Measurements from ENCODE around the gene STAT5B.
A peak's percentile ranks its signal among the peaks of the same experiment; 100 is the strongest.
"Not testable (repeated sequence)": the region's sequence is repeated elsewhere in the genome, so short reads cannot be mapped to it uniquely, and the experiment has no call there.

STAT5B gene

DNA sequence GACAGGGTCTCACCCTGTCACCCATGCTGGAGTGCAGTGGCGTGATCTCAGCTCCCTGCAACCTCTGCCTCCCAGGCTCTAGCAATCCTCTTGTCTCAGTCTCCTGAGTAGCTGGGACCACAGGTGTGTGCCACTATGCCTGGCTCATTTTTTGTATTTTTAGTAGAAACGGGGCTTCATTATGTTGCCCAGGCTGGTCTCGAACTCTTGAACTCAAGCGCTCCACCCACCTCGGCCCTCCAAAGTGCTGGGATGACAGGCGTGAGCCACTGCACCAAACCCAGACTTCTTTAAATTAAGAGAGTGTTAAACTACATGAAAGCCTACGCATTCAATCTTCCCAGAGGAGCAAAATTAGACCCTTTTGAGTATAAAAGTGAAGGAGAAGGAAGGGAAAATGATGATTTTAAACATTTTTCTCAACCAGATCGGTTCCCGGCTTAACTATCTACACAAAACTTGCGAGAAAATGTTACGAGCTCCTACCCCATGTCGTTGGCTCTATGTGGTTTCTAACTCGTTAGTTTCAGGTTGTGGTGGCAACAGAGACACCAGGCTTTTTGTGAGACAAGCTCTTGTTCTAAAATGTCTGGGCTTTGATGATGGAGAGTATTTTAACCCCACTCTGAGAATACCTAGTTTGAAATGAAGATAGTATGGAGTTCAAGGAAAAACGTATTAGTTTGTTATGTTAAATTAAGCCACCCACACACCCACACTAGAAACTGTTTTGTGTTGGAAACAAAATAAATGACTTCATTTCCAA lies 26.3 kb downstream of the STAT5B start:
- Histone ChIP-seq H3K27ac (ENCODE audit: insufficient read depth, low read length, poor library complexity, severe bottlenecking) (peak overlapping the region; percentile 94), H3K4me3 (ENCODE audit: insufficient read depth, low read depth, low read length, poor library complexity, severe bottlenecking) (no peak overlapping the region), H3K9me3 (ENCODE audit: control insufficient read depth, low read length) (no peaks in the 10 kb centered on the region), H3K36me3 (ENCODE audit: control insufficient read depth, insufficient read depth, low read length) (no peaks in the 10 kb centered on the region), H3K27me3 (replicated peaks; ENCODE audit: control insufficient read depth, insufficient read depth, low read length, poor library complexity, severe bottlenecking) (no peaks in the 10 kb centered on the region), H3K4me1 (ENCODE audit: control insufficient read depth, insufficient read depth, low read length, poor library complexity, severe bottlenecking) (peaks cover 45% of the 10 kb centered on the region)
- DNase-seq: peak in 2 of 3 donors; percentile 26 to 28

GRCh38 chr17:42248351-42249179 lies 27.6 kb downstream of the STAT5B start:
- Histone ChIP-seq H3K36me3 (ENCODE audit: control insufficient read depth, insufficient read depth, low read length) (no peaks in the 10 kb centered on the region), H3K27me3 (replicated peaks; ENCODE audit: control insufficient read depth, insufficient read depth, low read length, poor library complexity, severe bottlenecking) (no peaks in the 10 kb centered on the region), H3K4me1 (ENCODE audit: control insufficient read depth, insufficient read depth, low read length, poor library complexity, severe bottlenecking) (peaks cover 47% of the 10 kb centered on the region), H3K4me3 (ENCODE audit: insufficient read depth, low read depth, low read length, poor library complexity, severe bottlenecking) (peak overlapping the region; percentile 18), H3K9me3 (ENCODE audit: control insufficient read depth, low read length) (no peaks in the 10 kb centered on the region), H3K27ac (ENCODE audit: insufficient read depth, low read length, poor library complexity, severe bottlenecking) (peak overlapping the region; percentile 94)
- DNase-seq: peak; percentile 61 to 74 (median 69)

DNA sequence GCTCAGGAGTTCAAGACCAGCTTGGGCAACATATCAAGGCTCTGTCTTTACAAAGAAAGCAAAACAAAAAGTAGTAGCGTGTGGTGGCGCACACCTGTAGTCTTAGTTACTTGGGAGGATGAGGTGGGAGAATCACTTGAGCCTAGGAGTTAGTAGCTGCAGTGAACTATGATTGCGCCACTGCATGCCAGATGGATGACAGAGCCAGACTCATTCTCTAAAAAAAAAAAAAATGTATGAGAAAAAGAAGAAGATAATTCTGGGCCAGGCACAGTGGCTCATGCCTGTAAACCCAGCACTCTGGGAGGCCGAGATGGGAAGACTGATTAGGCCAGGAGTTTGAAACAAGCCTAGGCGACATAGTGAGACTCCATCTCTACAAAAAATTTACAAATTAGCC lies 28.5 kb downstream of the STAT5B start:
- peak overlapping the region; percentile 94 for H3K27ac ChIP-seq (ENCODE audit: insufficient read depth, low read length, poor library complexity, severe bottlenecking)
- H3K4me1 ChIP-seq (ENCODE audit: control insufficient read depth, insufficient read depth, low read length, poor library complexity, severe bottlenecking): peaks cover 50% of the 10 kb centered on the region
- H3K27me3 ChIP-seq (replicated peaks; ENCODE audit: control insufficient read depth, insufficient read depth, low read length, poor library complexity, severe bottlenecking): no peaks in the 10 kb centered on the region
- H3K4me3 ChIP-seq (ENCODE audit: insufficient read depth, low read depth, low read length, poor library complexity, severe bottlenecking): no peak overlapping the region
- no peaks in the 10 kb centered on the region for H3K36me3 ChIP-seq (ENCODE audit: control insufficient read depth, insufficient read depth, low read length)
- H3K9me3 ChIP-seq (ENCODE audit: control insufficient read depth, low read length): no peaks in the 10 kb centered on the region
- DNase-seq: no peak

DNA sequence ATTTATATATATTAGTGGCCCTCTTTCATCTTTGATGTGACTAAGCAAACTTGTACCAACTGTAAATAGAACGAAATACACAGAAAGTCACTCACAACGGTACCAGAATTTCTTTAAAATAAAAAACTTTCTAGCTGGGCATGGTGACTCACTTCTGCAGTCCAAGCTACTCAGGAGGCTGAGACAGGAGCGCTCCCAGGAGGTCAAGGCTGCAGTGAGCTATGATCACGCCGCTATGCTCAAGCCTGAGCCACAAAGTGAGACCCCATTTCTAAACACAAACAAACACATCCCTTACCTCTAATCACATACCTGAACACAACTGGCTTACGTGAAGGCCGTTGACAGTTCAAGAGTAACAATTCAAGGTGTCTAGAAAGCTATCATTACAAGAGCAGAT lies 29.7 kb downstream of the STAT5B start:
- DNase-seq: no peak
- peak overlapping the region; percentile 8 for H3K4me3 ChIP-seq (ENCODE audit: insufficient read depth, low read depth, low read length, poor library complexity, severe bottlenecking)

DNA sequence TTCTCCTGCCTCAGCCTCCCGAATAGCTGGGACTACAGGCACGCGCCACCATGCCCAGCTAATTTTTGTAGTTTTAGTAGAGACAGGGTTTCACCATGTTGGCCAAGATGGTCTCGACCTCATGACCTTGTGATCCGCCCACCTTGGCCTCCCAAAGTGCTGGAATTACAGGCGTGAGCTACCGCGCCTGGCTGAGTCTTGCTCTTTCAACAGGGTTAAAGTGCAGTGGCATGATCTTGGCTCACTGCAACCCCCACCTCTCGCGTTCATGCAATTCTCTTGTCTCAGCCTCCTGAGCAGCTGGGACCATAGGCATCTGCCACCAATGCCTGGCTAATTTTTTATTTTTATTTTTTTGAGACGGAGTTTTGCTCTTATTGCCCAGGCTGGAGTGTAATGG lies 31.0 kb downstream of the STAT5B start:
- not testable (repeated sequence) for H3K27me3 ChIP-seq (replicated peaks; ENCODE audit: control insufficient read depth, insufficient read depth, low read length, poor library complexity, severe bottlenecking); H3K9me3 ChIP-seq (ENCODE audit: control insufficient read depth, low read length); H3K4me3 ChIP-seq (ENCODE audit: insufficient read depth, low read depth, low read length, poor library complexity, severe bottlenecking); H3K27ac ChIP-seq (ENCODE audit: insufficient read depth, low read length, poor library complexity, severe bottlenecking); H3K36me3 ChIP-seq (ENCODE audit: control insufficient read depth, insufficient read depth, low read length); DNase-seq
- peaks cover 54% of the 10 kb centered on the region for H3K4me1 ChIP-seq (ENCODE audit: control insufficient read depth, insufficient read depth, low read length, poor library complexity, severe bottlenecking)

More for the DNA sequence above, 29.7 kb downstream of the STAT5B start:
- Histone ChIP-seq H3K36me3 (ENCODE audit: control insufficient read depth, insufficient read depth, low read length) (no peaks in the 10 kb centered on the region), H3K27ac (ENCODE audit: insufficient read depth, low read length, poor library complexity, severe bottlenecking) (peak overlapping the region; percentile 94), H3K4me1 (ENCODE audit: control insufficient read depth, insufficient read depth, low read length, poor library complexity, severe bottlenecking) (peaks cover 53% of the 10 kb centered on the region), H3K27me3 (replicated peaks; ENCODE audit: control insufficient read depth, insufficient read depth, low read length, poor library complexity, severe bottlenecking) (no peaks in the 10 kb centered on the region), H3K9me3 (ENCODE audit: control insufficient read depth, low read length) (no peaks in the 10 kb centered on the region)

GRCh38 chr17:42244116-42244515 lies 32.1 kb downstream of the STAT5B start:
- not testable (repeated sequence) for H3K36me3 ChIP-seq (ENCODE audit: control insufficient read depth, insufficient read depth, low read length); DNase-seq; H3K27ac ChIP-seq (ENCODE audit: insufficient read depth, low read length, poor library complexity, severe bottlenecking); H3K9me3 ChIP-seq (ENCODE audit: control insufficient read depth, low read length); H3K27me3 ChIP-seq (replicated peaks; ENCODE audit: control insufficient read depth, insufficient read depth, low read length, poor library complexity, severe bottlenecking); H3K4me3 ChIP-seq (ENCODE audit: insufficient read depth, low read depth, low read length, poor library complexity, severe bottlenecking)
- H3K4me1 ChIP-seq (ENCODE audit: control insufficient read depth, insufficient read depth, low read length, poor library complexity, severe bottlenecking): peaks cover 44% of the 10 kb centered on the region

DNA sequence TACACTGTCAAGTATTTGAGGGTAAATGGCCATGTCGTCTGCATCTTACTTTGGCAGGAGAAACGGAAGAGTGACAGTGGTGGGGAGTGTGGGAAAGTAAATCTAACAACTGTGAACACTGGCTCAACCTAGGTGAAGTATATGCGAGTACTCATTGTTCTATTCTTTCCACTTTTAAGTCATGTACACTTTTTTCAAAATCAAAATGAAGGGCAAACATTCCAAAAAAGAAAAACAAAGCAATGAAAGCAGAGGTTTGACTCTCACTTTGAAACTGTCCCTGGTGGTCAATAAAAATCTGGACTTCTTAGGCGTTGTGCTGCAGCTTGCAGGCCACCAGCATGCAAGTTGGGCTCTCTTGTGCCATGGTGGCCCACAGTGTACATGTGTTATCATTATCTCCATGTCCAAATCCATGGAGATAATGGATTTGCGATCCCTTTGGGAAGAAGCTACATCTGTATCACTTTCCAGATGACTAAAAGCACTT lies 32.7 kb downstream of the STAT5B start:
- no peak for DNase-seq
- Histone ChIP-seq H3K36me3 (ENCODE audit: control insufficient read depth, insufficient read depth, low read length) (no peaks in the 10 kb centered on the region), H3K27ac (ENCODE audit: insufficient read depth, low read length, poor library complexity, severe bottlenecking) (no peak overlapping the region), H3K9me3 (ENCODE audit: control insufficient read depth, low read length) (no peaks in the 10 kb centered on the region), H3K4me1 (ENCODE audit: control insufficient read depth, insufficient read depth, low read length, poor library complexity, severe bottlenecking) (peaks cover 38% of the 10 kb centered on the region), H3K4me3 (ENCODE audit: insufficient read depth, low read depth, low read length, poor library complexity, severe bottlenecking) (no peak overlapping the region), H3K27me3 (replicated peaks; ENCODE audit: control insufficient read depth, insufficient read depth, low read length, poor library complexity, severe bottlenecking) (no peaks in the 10 kb centered on the region)

DNA sequence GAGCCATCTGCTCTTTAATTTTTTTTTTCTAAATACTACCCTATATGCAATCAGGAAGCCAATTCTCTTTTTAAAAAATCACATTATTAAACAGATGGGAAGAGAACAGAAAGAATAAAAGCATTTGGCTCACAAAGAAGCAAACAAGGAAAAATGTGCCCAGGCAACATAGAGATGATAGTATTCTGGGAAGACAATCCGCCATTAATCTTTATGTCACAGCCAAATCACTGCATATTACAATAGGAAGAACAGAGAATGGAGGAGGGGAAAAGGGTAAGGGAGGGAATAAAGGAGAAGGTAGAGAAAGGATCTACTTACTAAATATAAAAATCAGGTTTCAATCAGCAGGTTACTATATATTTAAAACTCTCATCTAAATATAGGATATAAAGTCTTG lies 34.3 kb downstream of the STAT5B start:
- H3K36me3 ChIP-seq (ENCODE audit: control insufficient read depth, insufficient read depth, low read length): no peaks in the 10 kb centered on the region
- H3K4me1 ChIP-seq (ENCODE audit: control insufficient read depth, insufficient read depth, low read length, poor library complexity, severe bottlenecking): peaks cover 23% of the 10 kb centered on the region
- H3K9me3 ChIP-seq (ENCODE audit: control insufficient read depth, low read length): no peaks in the 10 kb centered on the region

DNA sequence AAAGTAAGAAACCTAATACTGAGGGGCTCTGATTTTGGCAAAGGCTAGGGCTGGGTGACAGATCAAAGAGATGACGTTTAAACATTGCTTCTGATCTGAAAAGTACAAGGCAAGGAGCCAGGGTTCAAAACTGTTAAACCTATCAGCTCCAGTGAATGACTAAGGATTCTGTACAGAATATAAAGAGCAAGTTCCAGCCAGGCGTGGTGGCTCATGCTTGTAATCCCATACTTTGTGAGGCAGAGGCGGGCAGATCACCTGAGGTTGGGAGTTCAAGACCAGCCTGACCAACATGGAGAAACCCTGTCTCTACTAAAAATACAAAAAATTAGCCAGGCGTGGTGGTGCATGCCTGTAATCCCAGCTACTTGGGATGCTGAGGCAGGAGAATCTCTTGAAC lies 35.3 kb downstream of the STAT5B start:
- H3K4me1 ChIP-seq (ENCODE audit: control insufficient read depth, insufficient read depth, low read length, poor library complexity, severe bottlenecking): peaks cover 14% of the 10 kb centered on the region
- not testable (repeated sequence) for H3K4me3 ChIP-seq (ENCODE audit: insufficient read depth, low read depth, low read length, poor library complexity, severe bottlenecking); H3K27ac ChIP-seq (ENCODE audit: insufficient read depth, low read length, poor library complexity, severe bottlenecking)

More for the DNA sequence above, 34.3 kb downstream of the STAT5B start:
- no peak overlapping the region for H3K4me3 ChIP-seq (ENCODE audit: insufficient read depth, low read depth, low read length, poor library complexity, severe bottlenecking)
- no peak overlapping the region for H3K27ac ChIP-seq (ENCODE audit: insufficient read depth, low read length, poor library complexity, severe bottlenecking)
- DNase-seq: no peak
- H3K27me3 ChIP-seq (replicated peaks; ENCODE audit: control insufficient read depth, insufficient read depth, low read length, poor library complexity, severe bottlenecking): no peaks in the 10 kb centered on the region

DNA sequence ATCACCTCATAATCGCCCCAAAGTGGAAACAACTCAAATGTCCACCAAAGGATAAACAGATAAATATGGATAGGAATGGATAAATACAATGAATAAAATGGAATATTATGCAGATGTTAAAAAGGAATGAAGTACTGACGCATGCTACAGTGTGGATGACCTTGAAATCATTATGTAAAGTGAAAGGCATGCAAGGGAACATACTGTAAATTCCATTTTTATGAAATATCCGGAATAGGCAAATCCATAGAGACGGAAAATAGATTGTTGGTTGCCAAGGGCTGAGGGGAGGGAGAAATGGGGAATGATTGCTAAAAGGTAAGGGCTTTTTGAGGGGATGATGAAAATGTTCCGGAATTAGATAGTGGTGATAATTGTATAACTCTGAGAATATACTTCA lies 36.0 kb downstream of the STAT5B start:
- no peak overlapping the region for H3K27ac ChIP-seq (ENCODE audit: insufficient read depth, low read length, poor library complexity, severe bottlenecking)
- no peak for DNase-seq

More for the DNA sequence above, 35.3 kb downstream of the STAT5B start:
- not testable (repeated sequence) for H3K36me3 ChIP-seq (ENCODE audit: control insufficient read depth, insufficient read depth, low read length); H3K9me3 ChIP-seq (ENCODE audit: control insufficient read depth, low read length); H3K27me3 ChIP-seq (replicated peaks; ENCODE audit: control insufficient read depth, insufficient read depth, low read length, poor library complexity, severe bottlenecking); DNase-seq

More for the DNA sequence above, 36.0 kb downstream of the STAT5B start:
- Histone ChIP-seq H3K4me3 (ENCODE audit: insufficient read depth, low read depth, low read length, poor library complexity, severe bottlenecking) (no peak overlapping the region), H3K9me3 (ENCODE audit: control insufficient read depth, low read length) (no peaks in the 10 kb centered on the region), H3K27me3 (replicated peaks; ENCODE audit: control insufficient read depth, insufficient read depth, low read length, poor library complexity, severe bottlenecking) (no peaks in the 10 kb centered on the region), H3K4me1 (ENCODE audit: control insufficient read depth, insufficient read depth, low read length, poor library complexity, severe bottlenecking) (peaks cover 14% of the 10 kb centered on the region), H3K36me3 (ENCODE audit: control insufficient read depth, insufficient read depth, low read length) (no peaks in the 10 kb centered on the region)

All from effector memory CD4-positive, alpha-beta T cell (primary cell).